Adipose tissue (tissue), 3 donors: Measurements from ENCODE around the gene FAM167B. TPM values are rescaled to one million over a fixed set of nuclear protein-coding genes. Genes with fewer than 3 reads are reported as not detected.
"Not testable (repeated sequence)": the region's sequence is repeated elsewhere in the genome, so short reads cannot be mapped to it uniquely, and the experiment has no call there.

ENCODE experiments used
- H3K27ac ChIP-seq: one replicate; pipeline ENCODE4 v1.5.1; 2013; ENCODE audit warnings: low read depth, low read length
- WGBS, 3 donors: extraction: QIAGEN DNeasy Blood & Tissue Kit; methylation state at CpG; one replicate each; pipeline ENCODE4 v1.1.7; 2013; 5-methylcytosine and 5-hydroxymethylcytosine counted together
- polyA plus RNA-seq, 3 donors: library from polyadenylated mRNA; stranded (reverse); fragments of 200-250 nt; gene quantifications; one replicate each; pipeline ENCODE4 v1.2.3, GENCODE V29; 2013
- donor health status: healthy with polysubstance abuse.
- donor health status: Bipolar disorder and iron deficiency.
- donor health status: healthy.

FAM167B gene
- polyA plus RNA-seq, 3 donors: 3.1 to 23.5 (median 12.3) TPM

DNA sequence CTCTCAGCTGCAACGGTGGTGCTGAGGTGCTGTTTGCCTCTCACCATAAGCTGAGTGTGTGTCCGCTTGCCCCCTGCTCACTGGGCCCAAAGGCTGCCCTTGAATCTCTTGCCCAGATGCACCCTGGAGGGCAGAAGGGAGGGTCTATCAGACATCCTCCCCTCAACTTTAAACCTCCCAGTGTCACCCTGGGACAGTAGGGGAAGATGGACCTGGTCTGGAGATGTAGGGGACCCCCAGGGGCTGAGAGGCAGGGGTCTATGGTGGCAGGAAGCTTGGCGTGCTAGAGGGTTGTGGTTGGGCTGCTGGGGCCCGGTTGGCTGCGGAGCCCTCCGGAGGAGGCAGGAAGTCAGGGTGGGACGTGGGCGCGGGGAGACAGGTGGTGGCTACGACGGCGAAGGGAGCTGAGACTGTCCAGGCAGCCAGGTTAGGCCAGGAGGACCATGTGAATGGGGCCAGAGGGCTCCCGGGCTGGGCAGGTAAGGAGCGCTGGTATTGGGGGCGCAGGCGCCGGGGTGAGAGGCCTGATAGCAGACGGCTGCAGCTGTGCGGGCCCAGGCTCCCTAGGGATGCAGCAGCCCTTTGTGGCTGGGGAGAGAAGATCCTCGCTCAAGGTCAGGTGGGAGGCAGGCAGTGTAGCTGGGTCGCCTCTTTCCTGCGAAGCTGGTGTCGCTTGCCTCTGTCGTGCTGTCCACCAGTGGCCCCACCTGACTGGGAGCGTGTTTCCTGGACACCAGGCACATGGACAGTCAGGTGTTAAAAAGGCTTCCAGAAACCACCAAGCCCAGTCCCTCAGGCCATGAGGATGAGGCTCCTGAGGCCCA lies 4.1 kb downstream of the FAM167B start, which contains the start of gene LCK:
Gene LCK (plus strand): TSS at position 373 of the 824 bp plus-strand sequence. CDS start 23,065 bp downstream, outside the sequence.
- H3K27ac ChIP-seq: no peak within 1 kb of the TSS
- 67 to 74% (median 71%) methylated on average over 24 to 25 of the region's 25 CpGs for WGBS, 3 donors

DNA sequence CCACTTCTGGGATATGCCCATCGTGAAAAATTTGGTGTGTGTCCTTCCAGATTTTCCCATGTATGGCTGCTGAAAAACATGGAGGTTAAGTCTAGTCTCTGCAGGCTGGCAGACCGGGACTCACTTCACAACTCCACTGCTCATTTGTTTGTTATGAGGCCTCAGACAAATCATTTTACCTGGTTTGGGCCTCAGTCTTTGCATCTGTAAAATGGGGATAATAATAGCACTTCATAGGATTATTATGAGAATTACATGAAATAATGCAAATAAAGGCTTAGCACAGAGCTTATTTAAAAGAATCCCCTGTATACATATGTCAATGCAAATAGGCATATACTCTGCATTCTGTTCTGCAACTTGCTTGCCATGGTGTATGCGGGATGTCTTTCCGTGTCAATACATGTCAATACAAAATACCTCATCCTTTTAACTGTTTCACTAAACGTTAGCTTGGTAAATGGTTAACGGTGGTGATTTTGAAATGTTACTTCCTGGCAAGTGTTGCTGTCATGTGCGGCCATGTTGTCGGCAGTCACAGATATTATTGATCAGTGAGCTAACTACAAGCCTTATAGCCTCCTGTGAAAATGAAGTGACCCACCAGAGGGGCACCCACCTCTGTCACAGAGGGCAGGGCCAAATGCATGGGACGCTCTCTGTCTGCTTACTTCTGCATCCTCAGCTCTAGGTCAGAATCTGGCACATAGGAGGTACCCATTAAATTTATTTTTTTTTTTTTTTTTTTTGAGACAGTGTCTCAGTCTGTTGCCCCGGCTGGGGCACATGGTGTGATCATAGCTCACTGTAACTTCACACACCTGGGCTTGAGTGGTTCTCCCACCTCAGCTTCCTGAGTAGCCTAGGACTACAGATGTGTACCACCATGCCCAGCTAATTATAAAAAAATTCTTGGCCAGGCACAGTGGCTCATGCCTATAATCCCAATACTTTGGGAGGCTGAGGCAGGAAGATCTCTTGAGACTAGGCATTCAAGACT lies 8.3 kb downstream of the FAM167B start:
- 65 to 78% (median 70%) methylated on average over 10 of the region's 10 CpGs for WGBS, 3 donors
- no peak overlapping the region for H3K27ac ChIP-seq

DNA sequence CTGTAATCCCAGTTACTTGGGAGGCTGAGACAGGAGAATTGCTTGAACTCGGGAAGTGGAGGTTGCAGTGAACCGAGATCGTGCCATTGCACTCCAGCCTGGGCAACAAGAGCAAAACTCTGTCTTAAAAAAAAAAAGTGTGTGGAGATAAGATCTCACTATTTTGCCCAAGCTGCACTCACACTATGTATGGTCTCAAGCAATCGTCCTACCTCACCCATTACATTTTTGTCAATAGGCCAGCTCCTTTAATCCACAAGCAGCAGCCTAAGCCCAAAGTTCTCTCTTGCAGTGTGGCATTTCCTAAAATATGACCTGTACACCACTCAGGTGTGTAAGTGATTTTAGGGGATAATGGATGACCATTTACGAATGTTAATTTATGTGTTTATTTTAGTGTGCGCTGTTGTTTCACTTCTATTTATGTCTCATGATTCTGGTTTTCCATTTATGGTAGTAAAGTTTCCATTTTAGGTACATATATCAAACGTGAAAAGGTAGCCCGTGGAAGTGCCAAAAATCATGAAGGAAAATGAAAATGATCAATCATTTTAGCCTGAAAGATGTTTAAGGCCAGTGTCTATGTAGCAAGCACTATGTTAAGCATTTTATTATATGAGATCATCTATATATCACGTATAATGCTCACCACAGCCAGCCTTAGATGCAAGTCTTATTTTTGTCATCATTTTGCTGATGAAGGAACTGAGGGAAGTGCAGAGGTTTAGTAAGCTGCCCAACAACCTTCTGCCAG lies 9.6 kb downstream of the FAM167B start:
- H3K27ac ChIP-seq: no peak overlapping the region
- WGBS, 3 donors: 78 to 80% (median 80%) methylated on average over 9 of the region's 9 CpGs

DNA sequence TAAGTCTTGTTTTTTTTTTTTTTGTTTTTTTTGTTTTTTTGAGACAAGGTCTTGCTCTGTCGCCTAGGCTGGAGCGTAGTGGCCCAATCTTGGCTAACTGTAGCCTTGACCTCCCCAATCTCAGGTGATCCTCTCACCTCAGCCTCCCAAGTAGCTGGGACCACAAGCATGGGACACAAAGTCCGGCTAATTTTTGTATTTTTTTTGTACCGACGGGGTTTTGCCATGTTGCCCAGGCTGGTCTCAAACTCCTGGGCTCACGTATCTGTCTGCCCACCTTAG lies 10.1 kb downstream of the FAM167B start:
- H3K27ac ChIP-seq: no peak overlapping the region
- 88 to 97% (median 94%) methylated on average over 6 of the region's 6 CpGs for WGBS, 3 donors

DNA sequence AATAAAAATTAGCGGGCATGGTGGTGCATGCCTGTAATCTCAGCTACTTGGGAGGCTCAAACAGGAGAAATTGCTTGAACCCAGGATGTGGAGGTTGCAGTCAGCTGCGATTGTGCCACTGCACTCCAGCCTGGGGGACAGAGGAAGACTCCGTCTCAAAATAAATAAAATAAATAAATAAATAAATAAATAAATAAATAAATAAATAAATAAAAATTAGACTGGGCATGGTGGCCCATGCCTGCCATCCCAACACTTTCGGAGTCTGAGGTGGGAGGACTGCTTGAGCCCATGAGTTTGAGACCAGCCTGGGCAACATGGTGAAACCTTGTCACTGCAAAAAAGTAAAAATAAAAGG lies 16.2 kb downstream of the FAM167B start:
- H3K27ac ChIP-seq: not testable (repeated sequence)
- 93 to 97% (median 96%) methylated on average over 4 of the region's 4 CpGs for WGBS, 3 donors

DNA sequence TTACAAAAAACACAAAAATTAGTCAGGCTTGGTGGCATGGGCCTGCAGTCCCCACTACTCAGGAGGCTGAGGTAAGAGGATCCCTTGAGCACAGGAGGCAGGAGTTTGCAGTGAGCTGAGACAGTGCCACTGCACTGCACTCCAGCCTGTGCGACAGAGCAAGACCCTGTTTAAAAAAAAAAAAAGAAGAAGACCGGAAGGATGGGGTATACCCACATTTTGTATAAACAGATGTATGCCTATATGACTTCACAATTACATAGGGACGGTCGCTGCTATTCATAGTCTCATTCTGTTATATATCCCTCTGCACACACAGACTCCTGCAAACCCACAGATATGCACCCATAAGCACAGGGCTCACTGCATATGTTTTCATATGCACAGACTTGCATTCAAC lies 16.7 kb downstream of the FAM167B start:
- H3K27ac ChIP-seq: no peak overlapping the region
- 83 to 91% (median 88%) methylated on average over 4 of the region's 4 CpGs for WGBS, 3 donors

DNA sequence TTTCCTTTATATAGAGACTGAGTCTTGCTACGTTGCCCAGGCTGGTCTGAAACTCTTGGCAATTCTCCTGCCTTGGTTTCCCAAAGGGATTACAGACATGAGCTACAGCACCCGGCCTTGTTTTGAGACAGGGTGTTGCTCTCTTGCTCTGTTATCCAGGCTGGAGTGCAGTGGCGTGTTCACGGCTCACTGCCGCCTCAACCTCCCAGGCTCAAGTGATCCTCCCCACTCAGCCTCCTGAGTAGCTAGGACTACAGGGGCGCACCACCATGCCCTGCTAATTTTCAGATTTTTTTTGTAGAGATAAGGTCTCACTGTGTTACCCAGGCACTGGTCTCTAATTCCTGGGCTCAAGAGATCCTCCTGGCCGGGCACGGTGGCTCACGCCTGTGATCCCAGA lies 18.8 kb downstream of the FAM167B start:
- WGBS, 3 donors: 91 to 93% (median 92%) methylated on average over 9 of the region's 9 CpGs
- H3K27ac ChIP-seq: no peak overlapping the region

DNA sequence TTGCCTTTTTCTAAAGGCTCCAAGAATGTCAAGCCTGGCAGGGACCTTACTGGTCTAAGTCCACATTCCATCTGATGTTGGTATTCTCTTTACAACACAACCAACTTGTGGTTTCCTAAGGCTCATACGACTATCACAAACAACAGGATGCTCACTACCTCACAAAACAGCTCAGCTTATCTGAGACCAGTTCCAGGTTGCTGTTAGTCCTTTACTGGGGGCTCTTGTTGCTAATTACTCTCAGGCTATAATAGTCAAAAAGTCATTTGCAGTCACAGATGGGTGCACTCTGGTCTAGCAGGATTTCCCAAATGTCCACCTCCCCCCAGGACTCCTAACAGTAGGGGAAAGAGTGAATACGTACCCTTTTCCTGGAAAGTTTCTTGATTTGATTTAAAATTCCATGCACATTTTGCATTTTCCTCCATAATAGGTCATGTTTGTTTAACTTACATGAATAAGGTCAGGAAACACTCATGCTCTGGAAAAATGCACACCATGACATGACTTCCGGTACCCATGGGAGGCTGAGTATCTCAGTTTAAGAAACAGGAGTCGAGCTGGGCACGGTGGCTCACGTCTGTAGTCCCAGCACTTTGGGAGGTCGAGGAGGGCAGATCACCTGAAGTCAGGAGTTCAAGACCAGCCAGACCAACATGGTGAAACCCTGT lies 20.0 kb downstream of the FAM167B start:
- 47 to 74% (median 56%) methylated on average over 7 of the region's 7 CpGs for WGBS, 3 donors
- H3K27ac ChIP-seq: no peak overlapping the region

DNA sequence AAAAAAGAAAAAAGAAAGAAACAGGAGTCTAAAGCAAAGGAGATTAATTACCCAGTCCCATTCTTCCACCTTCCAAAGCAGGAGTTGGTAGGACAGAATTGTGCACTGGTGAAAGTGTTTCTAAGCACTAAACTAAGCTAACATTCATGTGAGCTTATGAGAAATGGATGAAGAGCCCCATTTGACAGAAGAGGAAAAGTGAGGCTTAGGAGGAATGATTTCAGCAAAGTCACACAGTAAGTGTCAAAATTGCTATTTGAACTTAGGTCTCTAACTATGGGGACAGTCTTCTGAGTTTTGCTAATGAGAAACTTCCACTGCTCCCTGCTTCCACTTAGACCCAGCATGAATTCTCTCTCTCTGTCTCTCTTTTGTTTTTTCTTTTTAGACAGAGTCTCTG lies 22.7 kb downstream of the FAM167B start:
- H3K27ac ChIP-seq: no peak overlapping the region

DNA sequence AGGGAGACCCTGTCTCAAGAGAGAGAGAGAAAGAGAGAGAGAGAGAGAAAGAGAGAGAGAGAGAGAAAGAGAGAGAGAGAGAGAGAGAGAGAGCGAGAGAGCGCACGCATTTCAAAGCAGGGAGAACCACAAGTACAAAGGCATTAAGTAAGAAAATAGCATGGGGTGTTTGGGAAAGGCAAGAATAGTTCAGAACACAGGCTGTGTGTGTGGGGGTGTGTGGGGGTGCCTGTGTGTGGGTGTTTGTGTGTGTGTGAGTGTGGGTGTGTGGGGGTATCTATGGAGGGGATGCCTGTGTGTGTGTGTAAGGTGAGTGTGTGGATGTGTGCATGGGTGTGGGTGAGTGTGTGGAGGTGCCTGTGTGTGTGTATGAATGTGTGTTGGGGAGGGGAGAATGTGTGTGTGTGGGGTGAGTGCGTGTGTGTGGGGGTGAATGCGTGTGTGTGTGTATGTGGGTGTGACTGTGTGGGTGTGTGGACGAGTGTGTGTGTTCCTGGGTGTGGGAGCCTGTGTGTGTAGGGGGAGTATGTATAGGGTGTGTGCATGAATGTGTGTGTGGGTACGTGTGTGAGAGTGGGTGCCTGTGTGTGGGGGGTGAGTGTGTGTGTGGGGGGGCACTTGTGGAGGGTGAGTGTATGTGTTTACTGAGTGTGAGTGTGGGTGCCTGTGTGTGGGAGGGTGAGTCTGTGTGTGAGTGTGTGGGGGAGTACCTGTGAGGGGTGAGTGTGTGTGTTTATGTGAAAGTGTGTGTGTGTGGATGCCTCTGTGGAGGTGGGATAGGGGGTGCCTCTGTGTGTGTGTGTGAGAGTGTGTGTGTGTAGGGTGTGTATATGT lies 25.8 kb downstream of the FAM167B start:
- 66 to 75% (median 73%) methylated on average over 7 of the region's 7 CpGs for WGBS, 3 donors
- H3K27ac ChIP-seq: no peak overlapping the region

DNA sequence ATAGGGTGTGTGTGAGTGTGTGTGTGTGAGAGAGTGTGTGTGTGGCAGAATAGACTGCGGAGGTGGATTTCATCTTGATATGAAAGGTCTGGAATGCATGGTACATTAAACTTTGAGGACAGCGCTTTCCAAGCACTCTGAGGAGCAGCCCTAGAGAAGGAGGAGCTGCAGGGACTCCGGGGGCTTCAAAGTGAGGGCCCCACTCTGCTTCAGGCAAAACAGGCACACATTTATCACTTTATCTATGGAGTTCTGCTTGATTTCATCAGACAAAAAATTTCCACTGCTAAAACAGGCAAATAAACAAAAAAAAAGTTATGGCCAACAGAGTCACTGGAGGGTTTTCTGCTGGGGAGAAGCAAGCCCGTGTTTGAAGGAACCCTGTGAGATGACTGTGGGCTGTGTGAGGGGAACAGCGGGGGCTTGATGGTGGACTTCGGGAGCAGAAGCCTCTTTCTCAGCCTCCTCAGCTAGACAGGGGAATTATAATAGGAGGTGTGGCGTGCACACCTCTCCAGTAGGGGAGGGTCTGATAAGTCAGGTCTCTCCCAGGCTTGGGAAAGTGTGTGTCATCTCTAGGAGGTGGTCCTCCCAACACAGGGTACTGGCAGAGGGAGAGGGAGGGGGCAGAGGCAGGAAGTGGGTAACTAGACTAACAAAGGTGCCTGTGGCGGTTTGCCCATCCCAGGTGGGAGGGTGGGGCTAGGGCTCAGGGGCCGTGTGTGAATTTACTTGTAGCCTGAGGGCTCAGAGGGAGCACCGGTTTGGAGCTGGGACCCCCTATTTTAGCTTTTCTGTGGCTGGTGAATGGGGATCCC lies 26.6 kb downstream of the FAM167B start:
- 34 to 50% (median 49%) methylated on average over 10 of the region's 10 CpGs for WGBS, 3 donors
- H3K27ac ChIP-seq: no peak overlapping the region

DNA sequence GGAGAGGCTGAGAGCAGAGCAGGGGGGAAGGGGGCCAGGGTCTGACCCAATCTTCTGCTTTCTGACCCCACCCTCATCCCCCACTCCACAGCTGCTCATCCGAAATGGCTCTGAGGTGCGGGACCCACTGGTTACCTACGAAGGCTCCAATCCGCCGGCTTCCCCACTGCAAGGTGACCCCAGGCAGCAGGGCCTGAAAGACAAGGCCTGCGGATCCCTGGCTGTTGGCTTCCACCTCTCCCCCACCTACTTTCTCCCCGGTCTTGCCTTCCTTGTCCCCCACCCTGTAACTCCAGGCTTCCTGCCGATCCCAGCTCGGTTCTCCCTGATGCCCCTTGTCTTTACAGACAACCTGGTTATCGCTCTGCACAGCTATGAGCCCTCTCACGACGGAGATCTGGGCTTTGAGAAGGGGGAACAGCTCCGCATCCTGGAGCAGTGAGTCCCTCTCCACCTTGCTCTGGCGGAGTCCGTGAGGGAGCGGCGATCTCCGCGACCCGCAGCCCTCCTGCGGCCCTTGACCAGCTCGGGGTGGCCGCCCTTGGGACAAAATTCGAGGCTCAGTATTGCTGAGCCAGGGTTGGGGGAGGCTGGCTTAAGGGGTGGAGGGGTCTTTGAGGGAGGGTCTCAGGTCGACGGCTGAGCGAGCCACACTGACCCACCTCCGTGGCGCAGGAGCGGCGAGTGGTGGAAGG lies 27.8 kb downstream of the FAM167B start:
- WGBS, 3 donors: 84 to 85% (median 84%) methylated on average over 25 to 31 of the region's 31 CpGs
- H3K27ac ChIP-seq: no peak overlapping the region

DNA sequence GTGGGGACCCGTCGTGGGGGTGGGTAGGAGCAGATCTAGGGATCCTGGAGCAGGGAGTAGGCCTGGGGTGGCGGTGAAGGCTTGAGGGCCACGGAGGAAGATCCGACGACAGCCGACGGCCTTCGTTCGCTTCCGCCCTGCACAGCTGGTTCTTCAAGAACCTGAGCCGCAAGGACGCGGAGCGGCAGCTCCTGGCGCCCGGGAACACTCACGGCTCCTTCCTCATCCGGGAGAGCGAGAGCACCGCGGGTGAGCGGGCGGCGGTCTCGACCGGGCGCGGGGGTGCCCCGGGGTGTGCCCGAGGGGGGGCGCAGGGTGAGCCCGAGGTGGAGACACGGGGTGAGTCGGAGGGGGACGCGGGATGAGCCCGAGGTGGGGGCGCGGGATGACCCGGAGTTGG lies 28.4 kb downstream of the FAM167B start:
- 12 to 20% (median 19%) methylated on average over 41 of the region's 41 CpGs for WGBS, 3 donors
- no peak overlapping the region for H3K27ac ChIP-seq

DNA sequence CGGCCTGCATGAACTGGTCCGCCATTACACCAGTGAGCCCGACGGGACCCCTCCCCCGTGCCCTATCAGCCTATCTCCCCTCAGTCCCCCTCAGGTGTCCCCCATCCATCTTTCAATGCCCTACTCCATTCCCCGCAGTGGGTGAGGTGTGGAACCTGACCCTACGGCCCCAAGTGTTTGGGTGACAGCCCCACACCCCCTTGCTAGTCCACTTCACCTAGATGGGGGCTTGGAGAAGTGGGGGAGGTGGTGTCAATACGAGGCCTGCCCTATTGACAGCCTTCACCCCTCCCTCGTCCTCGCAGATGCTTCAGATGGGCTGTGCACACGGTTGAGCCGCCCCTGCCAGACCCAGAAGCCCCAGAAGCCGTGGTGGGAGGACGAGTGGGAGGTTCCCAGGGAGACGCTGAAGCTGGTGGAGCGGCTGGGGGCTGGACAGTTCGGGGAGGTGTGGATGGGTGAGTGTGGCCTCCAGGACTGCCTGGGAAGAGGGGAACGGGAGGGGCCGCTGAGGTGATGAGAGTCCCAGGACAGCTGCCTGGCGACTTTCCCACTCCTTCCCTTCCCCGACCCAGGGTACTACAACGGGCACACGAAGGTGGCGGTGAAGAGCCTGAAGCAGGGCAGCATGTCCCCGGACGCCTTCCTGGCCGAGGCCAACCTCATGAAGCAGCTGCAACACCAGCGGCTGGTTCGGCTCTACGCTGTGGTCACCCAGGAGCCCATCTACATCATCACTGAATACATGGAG lies 29.2 kb downstream of the FAM167B start:
- 73 to 84% (median 82%) methylated on average over 30 of the region's 30 CpGs for WGBS, 3 donors
- no peak overlapping the region for H3K27ac ChIP-seq

DNA sequence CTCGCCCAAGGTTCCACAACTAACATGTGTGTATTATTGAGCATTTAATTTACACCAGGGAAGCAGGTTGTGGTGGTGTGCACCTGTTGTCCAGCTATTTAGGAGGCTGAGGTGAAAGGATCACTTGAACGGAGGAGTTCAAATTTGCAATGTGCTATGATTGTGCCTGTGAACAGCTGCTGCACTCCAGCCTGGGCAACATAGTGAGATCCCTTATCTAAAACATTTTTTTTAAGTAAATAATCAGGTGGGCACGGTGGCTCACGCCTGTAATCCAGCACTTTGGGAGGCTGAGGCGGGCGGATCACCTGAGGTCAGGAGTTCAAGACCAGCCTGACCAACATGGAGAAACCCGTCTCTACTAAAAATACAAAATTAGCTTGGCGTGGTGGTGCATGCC lies 37.8 kb downstream of the FAM167B start:
- 82 to 94% (median 92%) methylated on average over 8 of the region's 8 CpGs for WGBS, 3 donors
- not testable (repeated sequence) for H3K27ac ChIP-seq

DNA sequence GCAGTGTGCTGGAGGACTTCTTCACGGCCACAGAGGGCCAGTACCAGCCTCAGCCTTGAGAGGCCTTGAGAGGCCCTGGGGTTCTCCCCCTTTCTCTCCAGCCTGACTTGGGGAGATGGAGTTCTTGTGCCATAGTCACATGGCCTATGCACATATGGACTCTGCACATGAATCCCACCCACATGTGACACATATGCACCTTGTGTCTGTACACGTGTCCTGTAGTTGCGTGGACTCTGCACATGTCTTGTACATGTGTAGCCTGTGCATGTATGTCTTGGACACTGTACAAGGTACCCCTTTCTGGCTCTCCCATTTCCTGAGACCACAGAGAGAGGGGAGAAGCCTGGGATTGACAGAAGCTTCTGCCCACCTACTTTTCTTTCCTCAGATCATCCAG lies 38.6 kb downstream of the FAM167B start:
- WGBS, 3 donors: 84 to 99% (median 96%) methylated on average over 3 of the region's 3 CpGs
- H3K27ac ChIP-seq: no peak overlapping the region
